ENCODE results near the gene FSTL5. TPM values are rescaled to one million over a fixed set of nuclear protein-coding genes. Genes with fewer than 3 reads are reported as not detected.

The FSTL5 gene
- total and polyA plus RNA-seq, 10 of the 15 experiments (the other 5 are each of a cell fraction or from before 2014, with no cell fraction given) = 0.04 to 2.4 (median 0.08) TPM; not detected in 4

GRCh38 chr4:162209706-162210105 is 45.9 kb upstream of the FSTL5 start:
- H3K4me3 ChIP-seq = no peak overlapping the region
- H3K79me2 ChIP-seq (ENCODE audit: control insufficient read depth, insufficient read depth, low read length) = no peaks in the 10 kb centered on the region
- H3K9me3 ChIP-seq (replicated peaks; ENCODE audit: control insufficient read depth, insufficient read depth, low read length) = no peaks in the 10 kb centered on the region
- no peak overlapping the region for H3K4me2 ChIP-seq (ENCODE audit: control insufficient read depth, insufficient read depth)
- no peak overlapping the region for H3K9ac ChIP-seq (ENCODE audit: control insufficient read depth, insufficient read depth, low read length)
- no peak for TF ChIP-seq REST (IDR thresholded peaks at IDR 0.05; ENCODE audit: low read depth, low read length)
- no peak for TF ChIP-seq IRF5 (IDR thresholded peaks at IDR 0.05; ENCODE audit: borderline replicate concordance)
- TF ChIP-seq PML (IDR thresholded peaks at IDR 0.05; ENCODE audit: low read length) = no peak
- no peak for TF ChIP-seq MYB (IDR thresholded peaks at IDR 0.05; ENCODE audit: borderline replicate concordance, low read depth, low read length)
- no peak for TF ChIP-seq ETV6 (conservative IDR thresholded peaks at IDR 0.05 in 1 of 2, IDR thresholded peaks at IDR 0.05 in 1 of 2; ENCODE audit: borderline replicate concordance in 1 of 2, low read depth in 1 of 2)
- TF ChIP-seq CTCF (IDR thresholded peaks at IDR 0.05 in 2 of 3, conservative IDR thresholded peaks at IDR 0.05 in 1 of 3; ENCODE audit: control insufficient read depth in 2 of 3, extremely low read depth in 1 of 3, insufficient read depth in 1 of 3, low read depth in 3 of 3, low read length in 3 of 3) = no peak
- TF ChIP-seq RAD51 (IDR thresholded peaks at IDR 0.05) = no peak
- no peak for TF ChIP-seq SMC3 (IDR thresholded peaks at IDR 0.05; ENCODE audit: borderline replicate concordance, low read length)
- no peak for TF ChIP-seq STAT1 (conservative IDR thresholded peaks at IDR 0.05)
- TF ChIP-seq PRDM15 (CRISPR knock-in tag; IDR thresholded peaks at IDR 0.05) = no peak
- no peak for TF ChIP-seq GATAD2B (conservative IDR thresholded peaks at IDR 0.05; ENCODE audit: low read depth)
- no peak for TF ChIP-seq CHD2 (IDR thresholded peaks at IDR 0.05; ENCODE audit: borderline replicate concordance, low read depth, low read length)
- TF ChIP-seq TCF7 (IDR thresholded peaks at IDR 0.05; ENCODE audit: borderline replicate concordance) = no peak
- intact Hi-C loops (cut with micrococcal nuclease; ENCODE audit: unreplicated experiment) (no loop called here), in situ Hi-C loops (cut with MboI) (no loop called here)
- H3K27me3 ChIP-seq (replicated peaks in 1 of 2; ENCODE audit: control insufficient read depth in 2 of 2, insufficient read depth in 2 of 2, low read length in 1 of 2) = no peaks in the 10 kb centered on the region
- no peak for FAIRE-seq
- H4K20me1 ChIP-seq (ENCODE audit: control insufficient read depth, insufficient read depth) = no peaks in the 10 kb centered on the region
- no TSS peak for BruUV-seq (replicated peaks)
- H3K4me1 ChIP-seq (ENCODE audit: control insufficient read depth, insufficient read depth, low read length) = no peaks in the 10 kb centered on the region
- no peak for DNase-seq (ENCODE audit: low read depth, low spot score)
- CTCF ChIA-PET = no interaction called here
- RAD21 ChIA-PET (ENCODE audit: unreplicated experiment) = no interaction called here
- H2AFZ ChIP-seq (ENCODE audit: control insufficient read depth, low read depth, low read length) = no peak overlapping the region
- ATAC-seq = no peak
- no peak overlapping the region for H3K27ac ChIP-seq (ENCODE audit: control insufficient read depth, insufficient read depth)
- POLR2A ChIA-PET = no interaction called here
- SMC1A ChIA-PET (ENCODE audit: uncharacterized antibody, unreplicated experiment) = no interaction called here
- 0% methylated on average over 2 of the region's 2 CpGs for WGBS (ENCODE audit: insufficient coverage, insufficient replicate concordance, low lambda C conversion rate, missing lambda C conversion rate)
- H3K36me3 ChIP-seq (ENCODE audit: control insufficient read depth in 2 of 2, insufficient read depth in 2 of 2, low read length in 1 of 2) = no peaks in the 10 kb centered on the region

All from GM12878 (cell line).